ENCODE data around the gene SEC61A1.

SEC61A1 gene

DNA sequence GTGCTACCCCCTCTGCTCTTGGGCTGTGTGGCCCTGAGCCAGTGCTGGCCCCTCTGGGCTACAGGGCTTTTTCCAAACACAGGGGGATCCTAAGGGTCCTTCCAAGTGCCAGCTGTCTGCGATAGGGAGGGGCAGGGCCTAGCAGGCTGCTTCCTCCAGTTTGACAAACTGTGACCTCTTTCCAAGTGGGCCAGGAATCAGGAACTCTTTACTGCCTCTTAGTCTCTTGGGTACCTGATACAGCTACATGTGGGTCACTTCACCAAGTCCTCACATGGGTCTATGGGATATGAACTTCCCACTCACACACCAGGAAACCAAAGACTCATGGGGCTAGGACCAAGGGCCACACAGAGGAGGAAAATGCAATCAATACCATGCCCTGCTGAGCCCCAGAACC, 25.4 kb downstream of the SEC61A1 start:
- DNase-seq (ENCODE audit: low read depth, low spot score) = no peak

DNA sequence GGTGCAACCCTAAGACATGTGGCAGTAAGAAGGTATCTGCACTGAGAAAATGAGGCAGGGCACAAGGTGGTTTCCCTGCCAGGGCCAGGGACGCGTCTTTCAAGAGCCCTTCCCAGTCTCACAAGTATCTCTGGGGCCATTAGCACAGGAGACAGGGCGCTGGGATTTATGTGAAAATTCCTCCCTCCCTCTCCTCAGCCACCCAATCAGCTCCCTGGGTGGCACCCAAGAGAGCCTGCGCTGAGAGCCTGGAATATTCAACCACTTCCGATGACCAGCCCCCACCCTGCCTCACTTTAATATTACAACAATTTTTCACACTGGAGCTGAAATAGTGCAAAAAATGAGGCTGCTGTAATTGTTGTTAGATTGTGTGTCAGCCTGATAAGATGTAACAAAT, 26.1 kb downstream of the SEC61A1 start:
- no peak for DNase-seq (ENCODE audit: low read depth, low spot score)

DNA sequence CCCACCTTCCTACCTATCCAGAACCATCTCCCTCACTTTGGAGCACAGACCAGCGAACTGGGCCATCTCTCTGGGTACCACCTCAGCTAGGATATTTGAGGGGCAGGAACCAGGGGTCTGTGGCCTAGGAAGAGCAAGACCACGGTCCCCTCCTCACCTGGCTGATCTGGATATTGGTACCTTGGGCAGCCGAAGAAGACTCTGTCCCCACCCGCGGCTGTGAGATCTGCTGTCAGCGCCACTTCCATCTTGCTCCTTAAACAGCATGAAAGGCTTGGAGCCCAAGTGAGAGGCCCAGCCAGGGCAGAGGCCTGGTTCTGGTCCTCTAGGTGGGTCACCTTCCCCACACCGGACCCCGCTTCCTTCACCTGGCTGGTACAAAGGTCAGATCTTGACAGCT, 26.6 kb downstream of the SEC61A1 start:
- DNase-seq (ENCODE audit: low read depth, low spot score) = no peak

DNA sequence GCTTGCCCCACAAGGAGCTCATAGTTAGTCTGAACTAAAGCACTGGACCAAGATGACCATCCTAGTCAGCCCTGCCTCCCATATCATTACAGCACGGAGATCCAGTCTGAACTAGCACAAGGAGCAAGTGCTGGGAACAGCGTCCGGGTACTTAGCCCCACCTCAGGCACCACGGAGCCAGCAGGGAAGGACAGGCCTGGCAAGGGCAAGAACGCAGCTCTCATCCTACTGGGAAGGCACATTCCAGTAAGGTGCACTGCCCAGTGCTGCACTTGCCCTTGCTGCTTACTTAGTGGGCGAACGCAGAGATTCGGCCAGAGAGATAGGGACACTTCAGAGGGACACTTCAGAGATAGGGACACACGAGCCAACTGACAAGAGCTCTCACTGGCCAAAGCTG, 27.6 kb downstream of the SEC61A1 start:
- no peak for DNase-seq (ENCODE audit: low read depth, low spot score)

DNA sequence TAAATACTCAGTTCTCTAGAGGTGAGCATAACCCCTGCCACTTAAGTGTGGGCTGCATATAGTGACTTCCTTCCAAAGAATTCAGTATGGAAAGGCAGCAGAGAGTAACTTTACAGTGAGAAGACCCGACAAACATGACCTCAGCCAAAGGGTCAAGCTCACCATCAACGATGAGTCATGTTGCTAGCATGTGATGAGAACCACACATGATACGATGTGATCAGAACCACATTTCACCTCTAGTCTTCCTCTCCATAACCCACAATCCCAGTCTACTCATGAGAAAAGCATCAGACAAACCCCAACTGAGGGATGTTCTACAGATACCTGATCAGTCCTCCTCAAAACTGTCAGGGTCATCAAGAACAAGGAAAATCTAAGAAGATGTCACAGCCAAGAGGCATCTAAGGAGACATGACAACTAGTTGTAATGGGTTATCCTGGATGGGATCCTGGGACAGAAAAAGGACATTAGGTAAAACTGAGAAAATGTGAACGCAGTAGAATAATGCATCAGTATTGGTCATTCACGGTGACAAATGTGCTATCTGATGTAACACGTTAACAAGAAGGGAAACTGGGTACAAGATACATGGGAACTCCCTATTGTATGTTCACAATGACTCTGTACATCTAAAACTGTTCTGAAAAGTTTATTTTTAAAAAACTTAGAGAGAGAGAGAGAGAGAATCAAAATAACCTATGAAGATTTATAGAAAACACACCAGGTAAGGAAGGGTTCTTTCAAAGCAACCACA, 28.3 kb downstream of the SEC61A1 start:
- peak; percentile 78 for DNase-seq (ENCODE audit: low read depth, low spot score)

DNA sequence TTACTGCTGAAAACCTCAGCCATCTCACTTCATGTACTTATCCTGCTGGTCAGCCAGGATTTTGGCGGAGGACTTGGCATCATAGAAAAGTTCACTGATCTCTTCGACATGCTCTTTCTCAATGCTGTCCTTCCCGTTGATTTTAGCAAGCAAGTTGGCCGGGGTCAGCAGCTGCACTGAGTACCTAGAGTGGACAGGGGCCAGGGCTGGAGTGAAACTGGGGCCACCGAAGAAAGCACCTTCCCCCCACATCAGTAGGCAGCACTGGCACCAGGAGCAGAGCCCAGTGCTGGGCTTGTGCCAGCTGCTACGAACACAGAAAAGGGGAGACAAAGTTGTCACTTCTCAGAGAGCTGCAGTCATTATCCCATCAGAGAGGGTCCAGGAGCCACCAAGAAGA, 29.0 kb downstream of the SEC61A1 start:
- no peak for DNase-seq (ENCODE audit: low read depth, low spot score)

DNA sequence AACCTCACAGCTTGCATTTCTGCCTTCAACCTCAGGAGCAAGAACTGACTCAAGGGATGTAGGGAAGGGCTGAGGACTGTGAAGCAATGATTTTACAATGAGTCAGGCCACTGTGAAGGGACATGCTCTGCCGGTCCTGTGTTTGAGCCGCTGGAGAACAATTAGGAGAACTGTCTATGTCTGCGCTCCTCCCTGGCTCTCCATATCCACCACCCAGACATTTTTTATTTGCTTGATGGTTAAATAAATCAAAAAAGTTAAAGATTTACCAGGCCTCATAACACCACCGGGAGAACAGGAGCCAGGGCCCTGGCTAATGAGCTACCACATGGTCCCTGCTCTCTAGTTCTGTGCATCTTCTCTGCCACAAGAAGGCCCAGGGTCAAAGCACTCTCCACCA, 29.6 kb downstream of the SEC61A1 start:
- no peak for DNase-seq (ENCODE audit: low read depth, low spot score)

DNA sequence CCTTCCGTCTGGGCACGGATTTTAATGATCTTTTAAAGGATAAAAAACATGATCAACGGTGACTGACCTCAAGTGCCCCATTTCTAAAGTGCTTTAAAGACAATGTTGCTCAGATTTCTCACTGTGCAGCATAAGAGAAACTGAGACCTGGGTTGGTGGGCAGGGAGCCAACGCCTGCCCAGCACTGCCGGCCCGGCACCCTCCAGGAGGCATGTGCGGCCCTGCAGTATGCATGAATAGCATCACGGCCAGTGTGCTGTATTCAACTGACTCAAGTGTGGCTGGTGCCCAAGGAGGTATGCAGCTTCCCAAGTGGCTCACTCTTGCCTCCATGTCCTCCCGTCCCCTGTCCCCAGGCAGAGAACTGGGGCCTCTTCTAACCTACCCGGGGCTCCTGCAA, 30.3 kb downstream of the SEC61A1 start:
- no peak for DNase-seq (ENCODE audit: low read depth, low spot score)

DNA sequence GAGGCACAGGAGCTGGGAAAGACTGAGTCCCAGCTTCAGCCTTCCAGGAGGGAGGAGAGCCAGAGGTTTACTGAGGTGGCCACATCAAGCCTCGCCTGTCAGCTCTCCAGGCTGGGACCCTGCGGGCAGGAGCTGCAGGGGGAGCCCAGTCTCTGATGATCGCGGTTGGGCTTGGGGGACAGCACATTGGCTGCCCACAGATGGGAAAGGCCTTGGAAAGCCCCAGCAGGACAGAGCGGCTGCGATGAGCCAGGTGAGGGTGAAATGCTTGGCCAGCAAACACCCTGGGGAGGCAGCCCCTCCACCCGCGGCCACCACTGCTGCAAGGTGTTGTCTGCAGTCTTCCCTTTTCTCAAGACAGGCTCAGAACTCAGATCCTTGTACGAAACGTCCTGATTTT, 31.2 kb downstream of the SEC61A1 start:
- DNase-seq (ENCODE audit: low read depth, low spot score) = no peak

DNA sequence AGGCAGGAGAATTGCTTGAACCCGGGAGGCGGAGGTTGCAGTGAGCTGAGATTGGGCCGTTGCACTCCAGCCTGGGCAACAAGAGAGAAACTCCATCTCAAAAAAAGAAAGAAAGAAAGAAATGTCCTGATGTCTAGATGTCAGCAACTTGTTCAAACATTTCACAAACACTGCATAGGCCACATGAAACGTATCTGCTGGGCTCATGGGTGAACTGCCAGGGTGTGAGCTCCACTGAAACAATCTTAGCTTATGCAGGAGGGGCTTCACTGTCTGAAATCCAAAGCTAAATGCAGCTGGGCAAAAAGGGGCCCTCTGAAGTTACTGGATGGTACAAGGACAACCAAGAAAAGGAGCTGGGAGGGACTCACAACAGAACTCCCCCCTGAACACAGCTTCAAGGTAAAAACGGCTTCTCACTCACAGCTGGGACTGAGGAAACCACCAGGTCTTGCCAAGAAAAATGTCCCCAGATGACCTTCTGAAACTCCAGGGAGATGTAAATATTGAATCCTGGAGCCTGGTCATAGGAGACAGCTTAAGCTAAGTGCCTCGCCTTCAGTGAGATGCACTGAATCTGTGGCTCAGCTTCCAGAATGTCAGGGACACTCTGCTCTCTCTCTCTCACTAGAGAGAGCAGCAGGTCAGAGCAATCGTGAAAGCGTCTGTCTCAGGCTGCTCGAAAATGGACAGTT, 31.9 kb downstream of the SEC61A1 start:
- peak; percentile 27 for DNase-seq (ENCODE audit: low read depth, low spot score)

DNA sequence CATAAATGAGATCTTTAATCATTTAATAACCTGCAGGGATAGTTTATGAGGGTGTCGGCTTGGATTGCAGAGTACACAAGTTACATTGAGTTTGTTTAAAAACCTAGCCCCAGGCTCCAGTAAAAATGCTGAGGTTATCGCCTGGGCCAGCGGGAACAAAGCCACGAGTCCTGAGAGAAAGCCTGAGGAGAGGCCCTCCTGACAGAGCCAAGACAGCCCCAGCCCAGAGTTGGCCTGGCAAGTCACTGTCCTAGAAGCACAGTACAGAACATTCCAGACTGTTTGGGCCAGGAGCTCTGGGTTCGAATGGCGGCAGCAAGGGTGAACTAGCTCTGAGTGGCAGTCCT, 32.4 kb downstream of the SEC61A1 start:
- no peak for DNase-seq (ENCODE audit: low read depth, low spot score)

DNA sequence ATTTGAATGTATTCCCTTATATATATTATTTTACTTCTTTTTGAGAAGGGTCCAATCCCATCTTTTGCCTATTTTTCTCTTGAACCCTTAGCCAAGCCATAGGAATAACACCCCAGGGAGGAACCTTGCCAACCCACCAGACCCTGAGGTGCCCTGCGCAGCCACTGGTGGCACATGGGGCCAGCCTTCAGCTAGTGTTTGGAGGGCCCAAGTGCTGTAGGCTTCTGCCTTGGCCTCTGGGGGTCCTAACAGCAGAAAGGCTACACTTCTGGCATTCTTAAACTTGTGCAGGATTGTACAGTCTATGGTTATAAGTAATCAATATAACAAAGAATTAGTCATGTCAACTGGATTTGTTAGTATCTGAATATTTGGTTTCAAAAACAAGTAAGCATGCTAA, 36.9 kb downstream of the SEC61A1 start:
- DNase-seq (ENCODE audit: low read depth, low spot score) = no peak

DNA sequence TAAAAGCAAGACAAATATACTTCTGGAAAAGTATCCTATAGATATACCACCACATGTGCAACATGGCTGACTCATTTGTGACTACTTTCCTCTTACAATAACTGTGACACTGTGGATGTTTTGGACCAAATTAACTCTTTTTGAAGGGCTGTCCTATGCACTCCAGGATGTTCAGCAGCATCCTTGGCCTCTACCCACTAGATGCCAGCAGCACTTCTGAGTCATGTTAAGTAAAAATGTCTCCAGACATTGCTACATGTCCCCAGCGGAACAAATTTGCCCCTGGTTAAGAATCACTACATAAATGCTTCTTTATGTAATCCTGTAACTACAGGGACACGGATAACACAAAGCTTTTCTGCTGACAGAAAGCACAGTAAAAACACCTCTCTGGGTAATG, 39.3 kb downstream of the SEC61A1 start:
- DNase-seq (ENCODE audit: low read depth, low spot score) = no peak

DNA sequence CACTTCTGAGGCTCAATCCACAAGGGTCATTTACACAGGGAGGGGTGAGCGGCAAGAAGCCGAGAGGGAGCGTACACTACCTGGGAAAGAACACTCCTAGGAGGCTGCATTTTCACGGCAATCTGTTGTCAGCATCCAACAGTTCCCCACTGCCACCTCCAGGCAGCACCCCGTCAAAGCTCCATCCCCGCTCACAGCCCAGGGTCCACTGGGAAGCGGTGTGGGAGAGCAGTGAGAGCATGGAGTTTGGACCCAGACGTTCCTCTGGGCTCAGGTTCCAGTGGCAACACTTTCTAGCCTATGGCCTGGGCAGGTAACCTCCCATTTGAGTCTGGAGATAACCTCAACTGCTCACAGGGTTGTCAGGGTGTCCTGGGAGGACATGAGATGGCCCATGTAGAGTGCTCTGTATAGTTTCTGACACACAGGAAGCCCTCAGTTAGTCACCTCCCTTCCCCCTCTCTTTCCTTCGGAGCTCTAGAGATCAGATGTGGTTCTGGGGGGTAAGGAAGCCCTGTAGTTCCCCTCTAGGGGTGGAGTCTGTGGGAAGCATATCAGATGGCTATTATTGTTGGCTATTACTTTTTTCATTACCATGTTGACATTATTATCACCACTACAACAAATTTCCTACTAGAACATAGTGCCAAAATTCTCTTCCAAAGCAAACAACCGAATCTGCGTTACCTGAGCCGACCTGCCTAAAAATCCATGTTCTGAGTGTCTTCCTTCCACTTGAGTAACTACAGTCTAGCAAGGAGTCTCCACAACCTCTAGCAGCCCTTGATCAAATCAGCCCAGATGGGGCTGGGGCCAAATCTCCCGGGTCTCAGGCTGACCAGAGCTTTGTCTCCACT, 42.3 kb downstream of the SEC61A1 start:
- no peak for DNase-seq (ENCODE audit: low read depth, low spot score)

DNA sequence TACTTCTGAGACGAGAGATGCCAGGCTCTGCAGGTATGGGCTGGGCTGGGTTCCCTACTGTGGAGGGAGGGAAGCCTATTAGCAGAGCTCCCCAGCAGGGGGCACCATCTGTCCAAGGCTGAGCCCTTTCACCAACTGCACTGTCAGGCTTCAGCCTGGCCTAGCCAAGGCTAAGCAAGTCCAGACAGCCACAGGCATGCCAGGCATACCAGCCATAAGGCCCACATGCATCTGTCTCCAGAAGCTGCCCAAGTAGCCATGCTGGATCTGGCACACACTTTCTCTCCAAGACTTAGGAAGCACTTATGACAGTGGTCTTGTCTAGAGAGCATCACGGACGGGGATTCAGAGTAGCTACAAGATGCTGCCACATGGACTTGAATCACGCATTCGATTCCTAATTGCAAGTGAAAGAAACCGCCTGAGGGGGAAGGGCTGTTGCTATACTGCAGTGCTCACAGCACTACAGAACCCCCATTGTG, 43.0 kb downstream of the SEC61A1 start:
- DNase-seq (ENCODE audit: low read depth, low spot score) = no peak

DNA sequence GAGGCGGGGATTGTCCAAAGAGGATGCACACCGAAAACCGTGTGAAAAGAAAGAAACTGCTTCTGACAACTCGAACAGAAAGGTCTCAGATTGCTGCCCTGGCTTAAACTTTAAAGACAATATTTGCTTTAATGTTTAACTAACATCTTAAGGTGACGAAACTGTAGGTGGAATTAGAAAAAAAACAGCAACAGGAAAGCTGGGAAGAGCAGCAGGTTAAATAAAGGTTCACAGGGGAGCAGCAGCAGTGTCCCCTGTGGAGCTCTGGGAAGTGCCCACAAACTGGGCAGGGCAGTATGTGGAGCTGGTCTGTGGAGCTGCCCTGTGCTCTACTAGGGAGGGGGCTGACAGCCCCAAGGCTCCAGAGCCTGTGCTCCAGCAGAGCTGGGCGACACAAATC, 46.0 kb downstream of the SEC61A1 start:
- DNase-seq (ENCODE audit: low read depth, low spot score) = no peak

DNA sequence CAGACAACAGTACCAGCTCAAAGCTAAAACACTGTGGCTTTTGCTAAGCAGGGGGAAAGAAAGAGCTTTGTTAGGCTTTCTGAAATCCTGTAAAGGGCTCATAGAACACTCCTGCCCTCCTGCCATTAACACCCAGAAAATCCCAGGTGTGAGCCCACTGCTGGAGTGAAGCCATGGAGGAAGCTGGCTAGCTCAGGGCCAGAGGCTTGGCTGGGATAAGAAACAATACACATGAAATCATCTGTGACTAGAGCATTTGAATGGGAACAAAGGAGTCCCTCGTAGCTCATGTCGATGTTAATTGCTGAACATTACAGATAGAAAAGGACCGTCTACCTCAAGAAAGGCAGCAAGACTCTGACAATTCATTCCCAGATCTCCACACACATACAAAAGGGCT, 47.9 kb downstream of the SEC61A1 start:
- no peak for DNase-seq (ENCODE audit: low read depth, low spot score)

DNA sequence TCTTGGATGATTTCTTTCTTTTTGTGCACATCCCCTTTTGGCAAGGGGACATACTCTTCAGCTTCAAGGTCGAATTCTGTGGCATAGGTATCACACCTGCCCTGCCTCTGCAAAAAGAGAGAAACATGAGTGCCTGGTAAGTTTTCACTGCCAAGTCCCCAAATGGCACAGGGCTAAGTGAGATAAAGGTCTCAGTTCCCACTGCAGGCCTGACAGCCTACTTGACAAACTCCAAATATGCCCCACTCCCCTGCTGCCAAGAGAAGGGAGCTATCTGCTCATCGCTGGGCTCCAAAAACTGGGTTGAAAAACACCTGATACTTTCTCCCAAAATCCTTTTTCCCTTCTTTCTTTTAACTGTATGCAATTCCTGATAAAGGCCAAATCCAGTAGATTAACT, 48.4 kb downstream of the SEC61A1 start:
- DNase-seq (ENCODE audit: low read depth, low spot score) = no peak

DNA sequence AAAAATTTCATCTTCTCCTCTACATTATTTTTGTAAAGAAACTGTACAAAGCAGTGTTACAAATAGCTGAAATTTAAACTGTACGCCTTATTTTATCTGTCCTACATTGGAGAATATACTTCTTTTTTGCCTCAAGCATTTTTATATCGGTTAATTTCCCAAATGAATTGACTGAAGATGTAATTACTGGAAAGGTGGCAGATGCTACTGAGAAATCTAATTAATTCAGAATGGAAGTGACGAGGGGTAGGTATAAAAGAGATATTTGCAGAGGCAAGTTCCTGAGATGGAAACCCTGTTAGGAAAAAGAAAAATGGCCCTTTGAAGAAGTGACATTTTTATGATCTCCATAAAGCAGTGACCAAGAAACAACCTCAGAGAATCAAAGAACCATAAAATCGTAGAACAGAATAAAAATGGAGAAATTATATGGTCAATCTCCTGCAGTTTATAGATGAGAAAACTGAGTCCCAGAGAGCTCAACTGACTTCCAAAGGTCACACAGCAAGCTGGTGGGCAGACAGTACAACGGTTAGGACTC, 51.0 kb downstream of the SEC61A1 start:
- no peak for DNase-seq (ENCODE audit: low read depth, low spot score)

DNA sequence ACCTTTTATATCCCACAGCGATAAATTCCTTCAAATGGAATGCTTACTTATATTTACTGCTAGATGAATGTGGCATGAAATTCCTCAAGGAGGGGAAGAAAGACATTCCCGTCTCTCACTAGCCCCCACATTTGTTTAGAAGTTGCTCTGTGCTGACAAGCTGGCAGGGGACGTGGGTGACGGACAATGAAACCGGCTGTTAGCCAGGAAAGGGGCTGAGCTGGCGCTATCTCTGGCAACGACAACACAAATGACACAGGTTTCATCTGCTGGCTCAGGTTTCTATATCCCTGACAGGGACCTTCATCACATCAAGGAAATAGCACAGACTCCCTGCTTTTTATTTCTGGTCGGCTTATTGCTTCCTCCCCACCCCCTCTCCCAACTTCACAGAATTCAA, 55.6 kb downstream of the SEC61A1 start:
- no peak for DNase-seq (ENCODE audit: low read depth, low spot score)

DNA sequence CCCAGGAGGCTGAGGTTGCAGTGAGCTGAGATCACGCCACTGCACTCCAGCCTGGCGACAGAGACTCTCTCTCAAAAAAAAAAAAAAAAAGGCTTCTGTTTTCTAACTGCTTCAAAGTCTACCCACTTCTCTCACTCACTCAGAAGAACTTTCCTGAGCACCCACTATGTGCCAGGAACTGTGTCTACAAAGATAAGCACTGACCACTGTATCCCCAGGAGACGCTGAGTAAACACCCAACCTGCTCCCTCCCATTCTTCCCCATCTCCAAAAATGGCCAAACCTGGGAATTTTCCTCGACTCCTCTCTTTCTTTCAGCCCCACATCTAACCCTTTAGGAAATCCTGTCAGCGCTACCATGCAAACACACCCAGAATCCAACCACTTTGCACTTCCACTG, 58.9 kb downstream of the SEC61A1 start:
- no peak for DNase-seq (ENCODE audit: low read depth, low spot score)

DNA sequence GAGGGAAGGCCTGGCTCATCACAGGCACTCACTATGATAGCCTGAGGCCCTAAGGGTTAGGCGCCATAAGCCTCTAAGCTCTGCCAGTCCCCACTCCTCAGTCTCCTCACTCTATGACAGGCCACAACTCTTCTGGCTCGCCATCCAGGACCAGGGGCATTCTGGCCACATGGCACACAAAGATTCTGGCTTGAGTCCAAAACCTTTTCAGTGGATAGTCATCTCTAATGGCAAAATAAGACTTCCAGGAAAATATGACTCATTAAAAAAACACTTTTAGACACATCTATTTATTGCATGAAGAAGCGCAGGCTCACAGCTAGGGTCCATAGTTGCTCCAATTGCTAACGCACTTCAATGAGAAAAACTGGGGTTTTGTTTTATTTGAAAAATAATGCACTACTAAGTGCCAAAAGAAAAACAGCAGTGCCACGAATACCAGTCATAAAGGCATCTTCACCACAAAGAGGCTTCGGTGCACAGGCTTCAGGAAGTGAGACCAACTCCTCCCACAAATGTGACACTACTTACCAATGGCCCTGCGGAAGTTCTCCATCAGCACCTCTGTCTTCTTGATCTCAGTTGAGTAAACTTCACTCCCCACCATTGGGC, 60.2 kb downstream of the SEC61A1 start:
- DNase-seq (ENCODE audit: low read depth, low spot score) = peak; percentile 84

Measured in brain pericyte (primary cell).